ENCODE measurements around the gene FZD1. TPM values are rescaled to one million over a fixed set of nuclear protein-coding genes. Genes with fewer than 3 reads are reported as not detected.

FZD1 gene
- total and polyA plus RNA-seq, 2 experiments from 2014 or later, result 7.3 to 9.9 TPM

DNA sequence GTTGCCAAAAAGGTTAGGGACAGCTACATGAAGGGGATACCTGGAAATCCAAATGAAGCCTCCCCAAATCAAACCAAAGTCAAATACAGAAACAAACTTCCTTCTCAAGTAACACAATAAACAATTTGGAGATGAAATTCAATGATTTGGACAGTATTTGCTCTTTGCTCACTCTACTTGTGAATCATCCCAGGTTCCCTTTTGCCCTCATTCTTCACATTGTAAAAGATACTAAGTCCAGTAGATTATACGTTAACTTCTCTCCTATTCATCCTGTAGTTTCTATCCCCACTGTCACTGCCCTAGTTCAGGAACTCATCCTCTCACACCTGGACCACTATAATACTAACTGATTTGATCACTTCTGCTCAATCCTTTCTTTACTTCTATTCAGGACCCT, 28.3 kb downstream of the FZD1 start:
- Histone ChIP-seq H4K20me1 (ENCODE audit: insufficient read depth, poor library complexity, severe bottlenecking) (no peaks in the 10 kb centered on the region), H2AFZ (no peak overlapping the region), H3K9me2 (replicated peaks; ENCODE audit: insufficient read depth) (no peaks in the 10 kb centered on the region), H3K4me2 (no peak overlapping the region), H3K4me1 (ENCODE audit: insufficient read depth) (peaks cover 3% of the 10 kb centered on the region), H3K27ac (no peak overlapping the region), H3K36me3 (replicated peaks; ENCODE audit: insufficient read depth, low read depth) (no peaks in the 10 kb centered on the region), H3K9me3 (ENCODE audit: low read depth) (no peaks in the 10 kb centered on the region), H3K79me2 (no peaks in the 10 kb centered on the region), H3K4me3 (no peak overlapping the region), H3K27me3 (no peaks in the 10 kb centered on the region)
- WGBS (ENCODE audit: low lambda C conversion rate, missing lambda C conversion rate), result 50% methylated on average over 1 of the region's 1 CpG
- no peak for DNase-seq (ENCODE audit: low spot score)
- TF ChIP-seq EZH2 (IDR thresholded peaks at IDR 0.05; ENCODE audit: borderline replicate concordance), result no peak
- TF ChIP-seq EZH2phosphoT487 (IDR thresholded peaks at IDR 0.05; ENCODE audit: low read depth, severe bottlenecking, unreplicated experiment), result no peak
- TF ChIP-seq, protein P1, sequence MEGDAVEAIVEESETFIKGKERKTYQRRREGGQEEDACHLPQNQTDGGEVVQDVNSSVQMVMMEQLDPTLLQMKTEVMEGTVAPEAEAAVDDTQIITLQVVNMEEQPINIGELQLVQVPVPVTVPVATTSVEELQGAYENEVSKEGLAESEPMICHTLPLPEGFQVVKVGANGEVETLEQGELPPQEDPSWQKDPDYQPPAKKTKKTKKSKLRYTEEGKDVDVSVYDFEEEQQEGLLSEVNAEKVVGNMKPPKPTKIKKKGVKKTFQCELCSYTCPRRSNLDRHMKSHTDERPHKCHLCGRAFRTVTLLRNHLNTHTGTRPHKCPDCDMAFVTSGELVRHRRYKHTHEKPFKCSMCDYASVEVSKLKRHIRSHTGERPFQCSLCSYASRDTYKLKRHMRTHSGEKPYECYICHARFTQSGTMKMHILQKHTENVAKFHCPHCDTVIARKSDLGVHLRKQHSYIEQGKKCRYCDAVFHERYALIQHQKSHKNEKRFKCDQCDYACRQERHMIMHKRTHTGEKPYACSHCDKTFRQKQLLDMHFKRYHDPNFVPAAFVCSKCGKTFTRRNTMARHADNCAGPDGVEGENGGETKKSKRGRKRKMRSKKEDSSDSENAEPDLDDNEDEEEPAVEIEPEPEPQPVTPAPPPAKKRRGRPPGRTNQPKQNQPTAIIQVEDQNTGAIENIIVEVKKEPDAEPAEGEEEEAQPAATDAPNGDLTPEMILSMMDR (IDR thresholded peaks at IDR 0.05; ENCODE audit: poor library complexity), result no peak

DNA sequence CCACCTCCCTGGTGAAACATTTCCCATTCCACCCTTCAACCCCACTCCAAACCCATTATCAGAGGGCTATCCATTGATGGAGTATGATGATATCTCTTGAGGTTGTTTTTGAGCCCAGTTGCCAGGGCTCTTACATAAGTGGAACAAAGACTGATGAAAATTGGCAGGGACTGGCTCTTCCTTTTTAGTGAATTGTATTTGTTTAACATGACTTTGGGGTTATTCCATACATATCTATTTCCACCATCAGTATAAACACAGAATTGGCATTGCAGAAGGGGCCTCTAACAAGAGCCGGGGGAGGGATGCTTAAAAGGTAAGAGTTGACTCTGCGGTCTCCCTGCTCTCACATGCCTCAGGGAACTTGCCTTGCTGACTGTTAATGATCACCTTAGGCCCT, 28.9 kb downstream of the FZD1 start:
- Histone ChIP-seq H4K20me1 (ENCODE audit: insufficient read depth, poor library complexity, severe bottlenecking) (no peaks in the 10 kb centered on the region), H3K9me2 (replicated peaks; ENCODE audit: insufficient read depth) (no peaks in the 10 kb centered on the region), H3K4me2 (no peak overlapping the region), H2AFZ (no peak overlapping the region), H3K27me3 (no peaks in the 10 kb centered on the region), H3K36me3 (replicated peaks; ENCODE audit: insufficient read depth, low read depth) (no peaks in the 10 kb centered on the region), H3K9me3 (ENCODE audit: low read depth) (no peaks in the 10 kb centered on the region), H3K79me2 (no peaks in the 10 kb centered on the region), H3K27ac (no peak overlapping the region), H3K4me3 (no peak overlapping the region), H3K4me1 (ENCODE audit: insufficient read depth) (peaks cover 3% of the 10 kb centered on the region)
- DNase-seq (ENCODE audit: low spot score), result no peak
- 58% methylated on average over 2 of the region's 2 CpGs for WGBS (ENCODE audit: low lambda C conversion rate, missing lambda C conversion rate)
- TF ChIP-seq, protein P1 (IDR thresholded peaks at IDR 0.05; ENCODE audit: poor library complexity), result no peak
- TF ChIP-seq EZH2 (IDR thresholded peaks at IDR 0.05; ENCODE audit: borderline replicate concordance), result no peak
- TF ChIP-seq EZH2phosphoT487 (IDR thresholded peaks at IDR 0.05; ENCODE audit: low read depth, severe bottlenecking, unreplicated experiment), result no peak

DNA sequence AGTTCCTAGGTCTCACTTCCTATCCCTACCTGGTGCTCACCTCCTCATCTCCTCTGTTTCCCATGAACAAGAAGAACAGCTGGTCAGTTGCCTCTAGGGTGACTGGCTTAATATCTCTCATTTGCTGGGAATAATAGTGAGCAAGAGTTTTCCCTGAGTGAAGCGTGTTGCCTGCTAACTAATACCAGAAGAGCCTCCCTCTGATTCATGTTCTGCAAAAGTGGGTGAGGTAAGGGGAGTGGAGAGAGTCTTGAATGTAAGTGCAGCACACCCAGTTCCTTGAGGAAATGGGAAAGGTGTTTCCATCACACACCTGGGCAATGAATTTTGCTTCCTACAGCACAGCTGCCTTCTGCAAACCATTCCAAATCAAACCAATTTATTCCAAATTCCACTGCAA, 29.6 kb downstream of the FZD1 start:
- no peak overlapping the region for H2AFZ ChIP-seq
- no peaks in the 10 kb centered on the region for H4K20me1 ChIP-seq (ENCODE audit: insufficient read depth, poor library complexity, severe bottlenecking)
- no peaks in the 10 kb centered on the region for H3K9me2 ChIP-seq (replicated peaks; ENCODE audit: insufficient read depth)
- WGBS (ENCODE audit: low lambda C conversion rate, missing lambda C conversion rate), result 92% methylated on average over 1 of the region's 1 CpG
- H3K79me2 ChIP-seq, result no peaks in the 10 kb centered on the region
- no peaks in the 10 kb centered on the region for H3K9me3 ChIP-seq (ENCODE audit: low read depth)
- H3K4me3 ChIP-seq, result no peak overlapping the region
- no peak overlapping the region for H3K4me2 ChIP-seq
- no peaks in the 10 kb centered on the region for H3K27me3 ChIP-seq
- H3K27ac ChIP-seq, result no peak overlapping the region
- TF ChIP-seq EZH2phosphoT487 (IDR thresholded peaks at IDR 0.05; ENCODE audit: low read depth, severe bottlenecking, unreplicated experiment) (no peak), EZH2 (IDR thresholded peaks at IDR 0.05; ENCODE audit: borderline replicate concordance) (no peak)
- TF ChIP-seq, protein P1 (IDR thresholded peaks at IDR 0.05; ENCODE audit: poor library complexity), result no peak
- DNase-seq (ENCODE audit: low spot score), result no peak
- no peaks in the 10 kb centered on the region for H3K36me3 ChIP-seq (replicated peaks; ENCODE audit: insufficient read depth, low read depth)
- H3K4me1 ChIP-seq (ENCODE audit: insufficient read depth), result peaks cover 3% of the 10 kb centered on the region
